ENCODE data around the gene SERPINB3. TPM values are rescaled to one million over a fixed set of nuclear protein-coding genes. Genes with fewer than 3 reads are reported as not detected.

The SERPINB3 gene
- total and polyA plus RNA-seq, 2 of the 8 experiments (the other 6 are each of a cell fraction or from before 2014, with no cell fraction given) = 0.17 to 0.18 TPM

- 92% methylated on average over 3 of the region's 3 CpGs; no CpG with 5 or more reads in 1 of the 2 experiments for WGBS, 2 experiments (ENCODE audit: extremely low coverage in 1 of 2, insufficient coverage in 1 of 2, insufficient read length in 1 of 2, insufficient replicate concordance in 2 of 2, low coverage in 1 of 2, low lambda C conversion rate in 2 of 2, missing lambda C conversion rate in 1 of 2)
- H2BK15ac ChIP-seq (ENCODE audit: low read length) = no peak overlapping the region
- H2BK5ac ChIP-seq (ENCODE audit: low read depth, low read length) = no peak overlapping the region
- H3K27ac ChIP-seq (ENCODE audit: low read depth, low read length) = no peak overlapping the region
- H3K27me3 ChIP-seq (replicated peaks in 1 of 4; ENCODE audit: control insufficient read depth in 3 of 4, extremely low read depth in 1 of 4, insufficient read depth in 3 of 4, low read length in 3 of 4) = no peaks in the 10 kb centered on the region
- no peak overlapping the region for H2BK20ac ChIP-seq (ENCODE audit: low read length)
- peaks cover 5% of the 10 kb centered on the region in 2 experiments for H3K9me3 ChIP-seq (ENCODE audit: insufficient read depth in 2 of 2, low read depth in 1 of 2, low read length in 1 of 2)
- no peak overlapping the region for H2BK120ac ChIP-seq (replicated peaks; ENCODE audit: low read depth, low read length)
- TF ChIP-seq EP300 (IDR thresholded peaks at IDR 0.05; ENCODE audit: borderline replicate concordance in 1 of 2, low read depth in 2 of 2, low read length in 2 of 2) (no peak), TEAD4 (IDR thresholded peaks at IDR 0.05; ENCODE audit: low read depth, low read length) (no peak), JUND (IDR thresholded peaks at IDR 0.05; ENCODE audit: low read length) (no peak)
- H3K79me2 ChIP-seq (ENCODE audit: control insufficient read depth in 1 of 2, insufficient read depth in 2 of 2, low read length in 2 of 2) = no peaks in the 10 kb centered on the region
- no peak overlapping the region for H4K8ac ChIP-seq (ENCODE audit: extremely low read depth, insufficient read depth, low read length)
- H3K36me3 ChIP-seq (ENCODE audit: control insufficient read depth in 2 of 4, insufficient read depth in 4 of 4, low read length in 3 of 4) = no peaks in the 10 kb centered on the region
- H2AFZ ChIP-seq (ENCODE audit: low read length) = no peak overlapping the region
- H3K56ac ChIP-seq (replicated peaks; ENCODE audit: insufficient read length, low read depth, low read length) = no peak overlapping the region
- H3K4me1 ChIP-seq (replicated peaks in 1 of 4; ENCODE audit: control insufficient read depth in 3 of 4, insufficient read depth in 4 of 4, low read length in 3 of 4) = no peaks in the 10 kb centered on the region
- no peak overlapping the region for H3K9ac ChIP-seq (replicated peaks in 1 of 4; ENCODE audit: extremely low read depth in 1 of 4, low read depth in 3 of 4, low read length in 3 of 4)
- no peak overlapping the region for H3K4me3 ChIP-seq (ENCODE audit: extremely low read depth in 1 of 4, insufficient read depth in 2 of 4, low read depth in 3 of 4, low read length in 4 of 4)
- FAIRE-seq = no peak
- no peaks in the 10 kb centered on the region for H3K23me2 ChIP-seq (ENCODE audit: low read depth, low read length)
- H4K5ac ChIP-seq (ENCODE audit: insufficient read length, low read depth, low read length) = no peak overlapping the region
- no peak overlapping the region for H3K18ac ChIP-seq (ENCODE audit: extremely low read depth, low read length)
- ChIA-PET CTCF (ENCODE audit: partially characterized antibody) (no interaction called here), POLR2A (ENCODE audit: partially characterized antibody) (no interaction called here)
- H4K20me1 ChIP-seq (replicated peaks in 1 of 2; ENCODE audit: control insufficient read depth in 1 of 2, insufficient read depth in 2 of 2, low read length in 2 of 2) = no peaks in the 10 kb centered on the region
- no peak overlapping the region for H4K91ac ChIP-seq (replicated peaks; ENCODE audit: insufficient read length, low read length)
- no peak overlapping the region for H3K4ac ChIP-seq (replicated peaks; ENCODE audit: insufficient read length, low read depth, low read length)
- H2BK12ac ChIP-seq (ENCODE audit: low read depth, low read length) = no peak overlapping the region
- no peak overlapping the region for H3K23ac ChIP-seq (ENCODE audit: insufficient read length)
- DNase-seq (ENCODE audit: low read depth in 1 of 2, low spot score in 2 of 2) = no peak
- no peaks in the 10 kb centered on the region for H3K79me1 ChIP-seq (ENCODE audit: low read depth, low read length)
- no peak overlapping the region for H3K14ac ChIP-seq (ENCODE audit: insufficient read length)
- H2AK5ac ChIP-seq (ENCODE audit: low read depth, low read length) = no peak overlapping the region
- no peak overlapping the region for H3K4me2 ChIP-seq (ENCODE audit: insufficient read depth in 1 of 2, low read depth in 2 of 2, low read length in 2 of 2)
Measured at GRCh38 chr18:63708650-63709049, 47.0 kb upstream of the SERPINB3 start.
